ENCODE measurements around the gene B4GALT5. TPM values are rescaled to one million over a fixed set of nuclear protein-coding genes. Genes with fewer than 3 reads are reported as not detected.
A peak's percentile ranks its signal among the peaks of the same experiment; 100 is the strongest.

Gene B4GALT5
- total RNA-seq, 6 donors from 2014 or later, result 16.2 to 49.0 (median 36.7) TPM

- no peak for DNase-seq
- no peak for ATAC-seq (ENCODE audit: low FRiP score in 2 of 2)
- no peak overlapping the region for H3K27ac ChIP-seq
- no peaks in the 10 kb centered on the region for H3K9me3 ChIP-seq
- peaks cover 0 to 23% (median 9%) of the 10 kb centered on the region in 4 donors for H3K4me1 ChIP-seq
- TF ChIP-seq POLR2AphosphoS5 (IDR thresholded peaks at IDR 0.05), result no peak
- no peak for TF ChIP-seq EP300 (IDR thresholded peaks at IDR 0.05)
- TF ChIP-seq CTCF (IDR thresholded peaks at IDR 0.05), result no peak
- no peak for TF ChIP-seq POLR2A (IDR thresholded peaks at IDR 0.05)
- WGBS, 2 donors, result 81 to 85% methylated on average over 5 of the region's 5 CpGs
- no peaks in the 10 kb centered on the region for H3K27me3 ChIP-seq
- no peak overlapping the region for H3K4me3 ChIP-seq
- H3K36me3 ChIP-seq, result no peaks in the 10 kb centered on the region
Measured at GRCh38 chr20:49752201-49752903, 38.7 kb upstream of the B4GALT5 start.

GRCh38 chr20:49751397-49751736, 37.7 kb upstream of the B4GALT5 start:
- ATAC-seq (ENCODE audit: low FRiP score in 2 of 2), result no peak
- no peak for DNase-seq
- WGBS, 2 donors, result 75 to 90% methylated on average over 3 of the region's 3 CpGs
- Histone ChIP-seq H3K27me3 (no peaks in the 10 kb centered on the region), H3K9me3 (no peaks in the 10 kb centered on the region), H3K4me3 (no peak overlapping the region), H3K36me3 (no peaks in the 10 kb centered on the region), H3K27ac (peak overlapping the region in 1 of 4 donors; percentile 51), H3K4me1 (peaks cover 0 to 23% (median 9%) of the 10 kb centered on the region in 4 donors)
- no peak for TF ChIP-seq CTCF (IDR thresholded peaks at IDR 0.05)
- TF ChIP-seq POLR2AphosphoS5 (IDR thresholded peaks at IDR 0.05), result no peak
- no peak for TF ChIP-seq EP300 (IDR thresholded peaks at IDR 0.05)
- TF ChIP-seq POLR2A (IDR thresholded peaks at IDR 0.05), result no peak

GRCh38 chr20:49750611-49751396, 37.1 kb upstream of the B4GALT5 start:
- Histone ChIP-seq H3K27ac (peak overlapping the region in 3 of 4 donors; percentile 10 to 71 (median 51)), H3K9me3 (no peaks in the 10 kb centered on the region), H3K27me3 (no peaks in the 10 kb centered on the region), H3K36me3 (no peaks in the 10 kb centered on the region), H3K4me1 (peaks cover 0 to 23% (median 9%) of the 10 kb centered on the region in 4 donors), H3K4me3 (no peak overlapping the region)
- TF ChIP-seq POLR2A (IDR thresholded peaks at IDR 0.05), result peak in 1 of 4 donors; percentile 38
- TF ChIP-seq POLR2AphosphoS5 (IDR thresholded peaks at IDR 0.05), result no peak
- no peak for TF ChIP-seq EP300 (IDR thresholded peaks at IDR 0.05)
- TF ChIP-seq CTCF (IDR thresholded peaks at IDR 0.05), result no peak
- DNase-seq (peak in 1 of 2 donors; percentile 60), ATAC-seq (ENCODE audit: low FRiP score in 2 of 2) (peak in 1 of 2 donors; percentile 44)
- WGBS, 2 donors, result 70 to 79% methylated on average over 12 of the region's 12 CpGs

GRCh38 chr20:49749625-49750024, 35.9 kb upstream of the B4GALT5 start:
- no peak for DNase-seq
- no peaks in the 10 kb centered on the region for H3K9me3 ChIP-seq
- H3K4me3 ChIP-seq, result no peak overlapping the region
- H3K4me1 ChIP-seq, result peaks cover 0 to 23% (median 9%) of the 10 kb centered on the region in 4 donors
- no peak for TF ChIP-seq EP300 (IDR thresholded peaks at IDR 0.05)
- no peak for TF ChIP-seq POLR2AphosphoS5 (IDR thresholded peaks at IDR 0.05)
- no peak for TF ChIP-seq CTCF (IDR thresholded peaks at IDR 0.05)
- TF ChIP-seq POLR2A (IDR thresholded peaks at IDR 0.05), result no peak
- no peak for ATAC-seq (ENCODE audit: low FRiP score in 2 of 2)
- H3K36me3 ChIP-seq, result no peaks in the 10 kb centered on the region
- peak overlapping the region in 1 of 4 donors; percentile 71 for H3K27ac ChIP-seq
- WGBS, 2 donors, result 78 to 80% methylated on average over 1 of the region's 1 CpG
- no peaks in the 10 kb centered on the region for H3K27me3 ChIP-seq
